Activated naive CD4-positive, alpha-beta T cell treated with anti-CD3 and anti-CD28 coated beads, Interleukin-2, amount 50 U/mL, for 72 hours (primary cell): ENCODE measurements around the gene RHOG. TPM values are rescaled to one million over a fixed set of nuclear protein-coding genes. Genes with fewer than 3 reads are reported as not detected.
"Not testable (repeated sequence)": the region's sequence is repeated elsewhere in the genome, so short reads cannot be mapped to it uniquely, and the experiment has no call there.

Experiments
- ATAC-seq, 2 donors: fragments of 150-1000 bp; cut with Tn5 transposase; 2 replicates each; pipeline ENCODE4 v1.10.0; 2021; ENCODE audit warnings: mild to moderate bottlenecking in 2 of 2, moderate library complexity in 2 of 2
- DNase-seq, 2 donors: peaks; one replicate each; pipeline ENCODE4 v3.0.0; 2021 to 2022; ENCODE audit warnings: low spot score in 2 of 2
- H3K27ac Mint-ChIP-seq, 2 donors: one replicate each; pipeline ENCODE4 v1.8.0; 2022; ENCODE audit warnings: mild to moderate bottlenecking in 2 of 2, mixed read lengths in 2 of 2
- H3K36me3 Mint-ChIP-seq, 2 donors: one replicate each; pipeline ENCODE4 v1.8.0; 2022; ENCODE audit warnings: mixed read lengths in 2 of 2
- H3K9me3 Mint-ChIP-seq, 2 donors: one replicate each; pipeline ENCODE4 v1.8.0; 2022; ENCODE audit warnings: mixed read lengths in 2 of 2
- total RNA-seq, 2 donors: library from RNA; stranded (reverse); gene quantifications; one replicate each; pipeline ENCODE4 v1.2.3, GENCODE V29; 2022

RHOG gene
- total RNA-seq, 2 donors from 2014 or later: 109 to 154 TPM

GRCh38 chr11:3827434-3828186, 13.1 kb downstream of the RHOG start:
- H3K9me3 Mint-ChIP-seq: no peaks in the 10 kb centered on the region
- ATAC-seq (no peak), DNase-seq (no peak)
- H3K27ac Mint-ChIP-seq: no peak overlapping the region
- peaks cover 8 to 41% of the 10 kb centered on the region in 2 donors for H3K36me3 Mint-ChIP-seq

GRCh38 chr11:3826721-3827120, 14.0 kb downstream of the RHOG start:
- no peaks in the 10 kb centered on the region for H3K9me3 Mint-ChIP-seq
- DNase-seq (no peak), ATAC-seq (no peak)
- H3K36me3 Mint-ChIP-seq: peaks cover 8 to 40% of the 10 kb centered on the region in 2 donors
- H3K27ac Mint-ChIP-seq: peak overlapping the region; percentile 5 to 57

- H3K27ac Mint-ChIP-seq: peak overlapping the region; percentile 57 to 83
- H3K36me3 Mint-ChIP-seq: peaks cover 8 to 29% of the 10 kb centered on the region in 2 donors
These were observed 15.1 kb downstream of the RHOG start for GRCh38 chr11:3825473-3826154.

GRCh38 chr11:3824714-3825472, 15.9 kb downstream of the RHOG start:
- peak overlapping the region; percentile 2 to 57 for H3K27ac Mint-ChIP-seq
- ATAC-seq (peak; percentile 87), DNase-seq (peak; percentile 69 to 86)
- no peaks in the 10 kb centered on the region for H3K9me3 Mint-ChIP-seq
- peaks cover 8 to 22% of the 10 kb centered on the region in 2 donors for H3K36me3 Mint-ChIP-seq

More at GRCh38 chr11:3825473-3826154, 15.1 kb downstream of the RHOG start:
- no peaks in the 10 kb centered on the region for H3K9me3 Mint-ChIP-seq
- no peak for DNase-seq
- peak in 1 of 2 donors; percentile 16 for ATAC-seq

GRCh38 chr11:3823762-3824506, 16.8 kb downstream of the RHOG start:
- peak in 1 of 2 donors; percentile 1 for ATAC-seq
- no peak for DNase-seq
- Mint-ChIP-seq H3K9me3 (no peaks in the 10 kb centered on the region), H3K27ac (peak overlapping the region in 1 of 2 donors; percentile 57), H3K36me3 (peaks cover 8 to 20% of the 10 kb centered on the region in 2 donors)

- no peak for DNase-seq
- ATAC-seq: peak in 1 of 2 donors; percentile 14
- H3K36me3 Mint-ChIP-seq: peaks cover 8 to 20% of the 10 kb centered on the region in 2 donors
- H3K27ac Mint-ChIP-seq: no peak overlapping the region
- no peaks in the 10 kb centered on the region for H3K9me3 Mint-ChIP-seq
These were observed 17.5 kb downstream of the RHOG start for GRCh38 chr11:3823303-3823702.

- DNase-seq (no peak), ATAC-seq (no peak)
- H3K36me3 Mint-ChIP-seq: peaks cover 0 to 13% of the 10 kb centered on the region in 2 donors
- H3K9me3 Mint-ChIP-seq: no peaks in the 10 kb centered on the region
- no peak overlapping the region for H3K27ac Mint-ChIP-seq
These were observed 18.4 kb downstream of the RHOG start for GRCh38 chr11:3822312-3822711.

GRCh38 chr11:3820971-3821370, 19.8 kb downstream of the RHOG start:
- H3K36me3 Mint-ChIP-seq: peaks cover 0 to 2% of the 10 kb centered on the region in 2 donors
- H3K9me3 Mint-ChIP-seq: no peaks in the 10 kb centered on the region
- H3K27ac Mint-ChIP-seq: no peak overlapping the region
- ATAC-seq: no peak
- DNase-seq: no peak

- DNase-seq: no peak
- peak overlapping the region in 1 of 2 donors; percentile 88 for H3K27ac Mint-ChIP-seq
- no peak for ATAC-seq
- no peaks in the 10 kb centered on the region for H3K36me3 Mint-ChIP-seq
- no peaks in the 10 kb centered on the region for H3K9me3 Mint-ChIP-seq
These were observed 23.5 kb downstream of the RHOG start for GRCh38 chr11:3817181-3817800.

- Mint-ChIP-seq H3K27ac (peak overlapping the region in 1 of 2 donors; percentile 88), H3K36me3 (no peaks in the 10 kb centered on the region), H3K9me3 (no peaks in the 10 kb centered on the region)
- DNase-seq (no peak), ATAC-seq (no peak)
These were observed 24.1 kb downstream of the RHOG start for GRCh38 chr11:3816673-3817072.

- Mint-ChIP-seq H3K36me3 (no peaks in the 10 kb centered on the region), H3K9me3 (no peaks in the 10 kb centered on the region), H3K27ac (peak overlapping the region in 1 of 2 donors; percentile 34)
- DNase-seq: no peak
- no peak for ATAC-seq
These were observed 24.9 kb downstream of the RHOG start for GRCh38 chr11:3815845-3816244.

- not testable (repeated sequence) for ATAC-seq, DNase-seq, H3K27ac Mint-ChIP-seq, H3K36me3 Mint-ChIP-seq, H3K9me3 Mint-ChIP-seq
These were observed 25.9 kb downstream of the RHOG start for GRCh38 chr11:3814832-3815231.

GRCh38 chr11:3810951-3811350, 29.8 kb downstream of the RHOG start:
- ATAC-seq (no peak), DNase-seq (no peak)
- Mint-ChIP-seq H3K36me3 (peaks cover 5 to 6% of the 10 kb centered on the region in 2 donors), H3K27ac (no peak overlapping the region), H3K9me3 (no peaks in the 10 kb centered on the region)

GRCh38 chr11:3810446-3810845, 30.3 kb downstream of the RHOG start:
- Mint-ChIP-seq H3K36me3 (peaks cover 5 to 6% of the 10 kb centered on the region in 2 donors), H3K9me3 (no peaks in the 10 kb centered on the region), H3K27ac (no peak overlapping the region)
- ATAC-seq (no peak), DNase-seq (no peak)

- H3K36me3 Mint-ChIP-seq: peaks cover 5 to 6% of the 10 kb centered on the region in 2 donors
- no peak overlapping the region for H3K27ac Mint-ChIP-seq
- DNase-seq (no peak), ATAC-seq (no peak)
- no peaks in the 10 kb centered on the region for H3K9me3 Mint-ChIP-seq
These were observed 31.2 kb downstream of the RHOG start for GRCh38 chr11:3809624-3809928.
